OCI-LY7 (cell line): ENCODE data around the gene PEX11G. TPM values are rescaled to one million over a fixed set of nuclear protein-coding genes. Genes with fewer than 3 reads are reported as not detected.

Source experiments
- BruUV-seq: library from RNA; stranded (reverse); fragments of 400-500 nt; replicated peaks from 2 replicates; lab custom pipeline; 2021; lab: Mats Ljungman, UMichigan
- CTCF ChIA-PET: fragments of 300-600 bp; sonication (Branson Sonifier 250); formaldehyde crosslinking; loops from one replicate; lab custom pipeline; 2022; ENCODE audit warnings: antibody characterized with exemption; ENCODE audit not compliant: unreplicated experiment; lab: Charles Lee
- POLR2A ChIA-PET: fragments of 300-600 bp; sonication (Branson Sonifier 250); formaldehyde crosslinking; loops from one replicate; lab custom pipeline; 2022; ENCODE audit warnings: antibody characterized with exemption; lab: Charles Lee
- DNase-seq: peaks from one replicate; pipeline ENCODE4 v3.0.0-alpha.2; 2015; ENCODE audit warnings: low spot score
- H2AFZ ChIP-seq: fragments of 200-600 bp; sonication (generic), shearing (Covaris generic); 2 replicates; pipeline ENCODE4 v1.6.1; 2014; ENCODE audit warnings: mild to moderate bottlenecking, antibody characterized with exemption, low read length, moderate library complexity
- H3K27ac ChIP-seq: fragments of 200-600 bp; sonication (generic); 2 replicates; pipeline ENCODE4 v1.5.1; 2014; ENCODE audit warnings: mixed run types, low read depth, mild to moderate bottlenecking, moderate library complexity, low read length, inconsistent platforms; ENCODE audit not compliant: poor library complexity, severe bottlenecking
- H3K36me3 ChIP-seq: fragments of 200-600 bp; sonication (generic); 2 replicates; pipeline ENCODE4 v1.6.1; 2014; ENCODE audit warnings: mild to moderate bottlenecking, antibody characterized with exemption, low read length, moderate library complexity, mixed read lengths; ENCODE audit not compliant: insufficient read depth
- H3K4me1 ChIP-seq: fragments of 200-600 bp; sonication (generic); 2 replicates; pipeline ENCODE4 v1.5.1; 2014; ENCODE audit warnings: mild to moderate bottlenecking, low read length; ENCODE audit not compliant: insufficient read depth, poor library complexity, severe bottlenecking
- H3K4me2 ChIP-seq: fragments of 200-600 bp; sonication (generic); 2 replicates; pipeline ENCODE4 v1.6.1; 2014; ENCODE audit warnings: mild to moderate bottlenecking, low read length
- H3K4me3 ChIP-seq: fragments of 200-600 bp; sonication (generic); 2 replicates; pipeline ENCODE4 v1.5.1; 2014; ENCODE audit warnings: mild to moderate bottlenecking, low read depth, low read length; ENCODE audit not compliant: poor library complexity, severe bottlenecking
- H3K79me2 ChIP-seq: fragments of 200-600 bp; sonication (generic); 2 replicates; pipeline ENCODE4 v1.6.1; 2016; ENCODE audit warnings: low read depth, mild to moderate bottlenecking, low read length, moderate library complexity, mixed read lengths; ENCODE audit not compliant: insufficient read depth
- H3K9me2 ChIP-seq: fragments of 200-600 bp; sonication (generic); 2 replicates; pipeline ENCODE4 v1.6.1; 2016; ENCODE audit warnings: mild to moderate bottlenecking, low read length, mixed read lengths; ENCODE audit not compliant: insufficient read depth
- H3K9me3 ChIP-seq: fragments of 200-600 bp; sonication (generic); 2 replicates; pipeline ENCODE4 v1.6.1; 2014; ENCODE audit warnings: mild to moderate bottlenecking, mixed run types, low read length, mixed read lengths
- H4K20me1 ChIP-seq: fragments of 200-600 bp; sonication (generic); 2 replicates; pipeline ENCODE4 v1.6.1; 2014; ENCODE audit warnings: mild to moderate bottlenecking, antibody characterized with exemption, low read length, moderate library complexity, mixed read lengths; ENCODE audit not compliant: insufficient read depth
- EZH2phosphoT487 ChIP-seq: fragments of 200-600 bp; sonication (generic); IDR thresholded peaks from 2 replicates; pipeline ENCODE4 v1.6.1; 2018; ENCODE audit warnings: low read depth, borderline replicate concordance, mild to moderate bottlenecking, mixed run types, antibody characterized with exemption, low read length, moderate library complexity, mixed read lengths
- intact Hi-C: fragments of 100-400 bp; cut with micrococcal nuclease; formaldehyde crosslinking; loops from one replicate; pipeline ENCODE4 v1.10.0; 2022; ENCODE audit not compliant: unreplicated experiment
- total RNA-seq, 2 experiments: library from RNA; depleted of rRNA in 1 of 2; stranded (reverse); fragments of >200 nt in 1 of 2; shearing (Covaris generic) in 1 of 2; gene quantifications; 2 replicates each; pipeline ENCODE4 v1.2.3, GENCODE V29; 2014 to 2022
- TF ChIP-seq, protein P1 (sequence below): fragments of 200-600 bp; sonication (generic); conservative IDR thresholded peaks from 2 replicates; pipeline ENCODE4 v1.5.1; 2014; ENCODE audit warnings: mild to moderate bottlenecking, antibody characterized with exemption, low read length, moderate library complexity, mixed read lengths

PEX11G gene
- total RNA-seq, 2 experiments from 2014 or later, result not detected

DNA sequence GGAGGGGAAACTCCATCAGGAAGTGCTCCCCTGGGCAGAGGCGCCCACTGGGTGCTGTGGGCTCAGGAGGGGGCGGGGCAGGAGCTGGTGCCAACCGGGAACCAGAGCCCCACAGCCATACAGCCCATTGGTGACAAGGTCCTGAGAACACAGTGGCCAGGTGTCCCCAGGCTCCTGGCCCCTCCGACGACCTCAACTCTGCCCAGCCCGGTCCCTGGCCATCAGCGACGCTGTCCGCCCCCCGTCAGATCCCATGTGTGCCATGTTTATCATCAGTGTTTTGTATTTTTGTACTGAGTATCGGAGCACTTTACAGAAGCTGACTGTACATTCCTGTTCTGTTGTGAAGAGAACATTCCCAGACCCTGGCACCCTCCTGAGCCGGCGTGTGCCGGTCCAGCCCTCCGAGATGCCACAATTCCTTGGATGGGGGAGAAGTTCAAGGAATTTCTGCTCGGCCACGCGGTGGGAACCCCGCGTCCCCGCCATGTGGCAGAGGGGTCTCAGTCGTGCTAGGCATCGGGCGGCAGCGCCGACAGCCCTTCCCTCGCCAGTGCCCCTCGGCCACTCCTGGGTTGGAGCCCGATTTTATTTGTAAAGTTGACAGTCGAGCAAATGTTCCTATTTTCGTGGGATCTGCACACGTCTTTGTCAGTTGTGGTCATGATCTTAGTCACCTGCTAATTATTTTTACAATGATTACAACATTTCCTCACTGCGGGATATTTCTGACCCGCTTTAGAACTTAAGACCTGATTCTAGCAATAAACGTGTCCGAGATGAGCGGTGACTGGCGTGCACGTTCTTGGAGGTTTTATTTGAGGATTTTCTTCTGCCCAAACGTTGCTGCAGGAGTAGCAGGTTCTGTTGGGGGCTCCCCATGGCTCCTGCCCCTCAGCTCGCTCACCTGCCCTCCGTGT is 16.9 kb downstream of the PEX11G start:
- CTCF ChIA-PET, result no interaction called here
- H3K36me3 ChIP-seq, result peaks cover 72% of the 10 kb centered on the region
- TSS peak; percentile 63 for BruUV-seq
- no peak overlapping the region for H3K4me2 ChIP-seq
- no peaks in the 10 kb centered on the region for H4K20me1 ChIP-seq
- no peak for DNase-seq
- peaks cover 7% of the 10 kb centered on the region for H3K4me1 ChIP-seq
- no peaks in the 10 kb centered on the region for H3K9me2 ChIP-seq
- H2AFZ ChIP-seq, result no peak overlapping the region
- H3K4me3 ChIP-seq, result no peak overlapping the region
- intact Hi-C loops, result loop anchor here (2.0 to 5.0 kb wide), 2 partner anchors 63 to 125 kb away; partner anchors contain the start of genes ARHGEF18 and PNPLA6
- H3K79me2 ChIP-seq, result no peaks in the 10 kb centered on the region
- H3K27ac ChIP-seq, result no peak overlapping the region
- TF ChIP-seq EZH2phosphoT487, result no peak
- TF ChIP-seq, protein P1, sequence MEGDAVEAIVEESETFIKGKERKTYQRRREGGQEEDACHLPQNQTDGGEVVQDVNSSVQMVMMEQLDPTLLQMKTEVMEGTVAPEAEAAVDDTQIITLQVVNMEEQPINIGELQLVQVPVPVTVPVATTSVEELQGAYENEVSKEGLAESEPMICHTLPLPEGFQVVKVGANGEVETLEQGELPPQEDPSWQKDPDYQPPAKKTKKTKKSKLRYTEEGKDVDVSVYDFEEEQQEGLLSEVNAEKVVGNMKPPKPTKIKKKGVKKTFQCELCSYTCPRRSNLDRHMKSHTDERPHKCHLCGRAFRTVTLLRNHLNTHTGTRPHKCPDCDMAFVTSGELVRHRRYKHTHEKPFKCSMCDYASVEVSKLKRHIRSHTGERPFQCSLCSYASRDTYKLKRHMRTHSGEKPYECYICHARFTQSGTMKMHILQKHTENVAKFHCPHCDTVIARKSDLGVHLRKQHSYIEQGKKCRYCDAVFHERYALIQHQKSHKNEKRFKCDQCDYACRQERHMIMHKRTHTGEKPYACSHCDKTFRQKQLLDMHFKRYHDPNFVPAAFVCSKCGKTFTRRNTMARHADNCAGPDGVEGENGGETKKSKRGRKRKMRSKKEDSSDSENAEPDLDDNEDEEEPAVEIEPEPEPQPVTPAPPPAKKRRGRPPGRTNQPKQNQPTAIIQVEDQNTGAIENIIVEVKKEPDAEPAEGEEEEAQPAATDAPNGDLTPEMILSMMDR, result no peak
- H3K9me3 ChIP-seq, result no peaks in the 10 kb centered on the region
- POLR2A ChIA-PET, result no interaction called here

DNA sequence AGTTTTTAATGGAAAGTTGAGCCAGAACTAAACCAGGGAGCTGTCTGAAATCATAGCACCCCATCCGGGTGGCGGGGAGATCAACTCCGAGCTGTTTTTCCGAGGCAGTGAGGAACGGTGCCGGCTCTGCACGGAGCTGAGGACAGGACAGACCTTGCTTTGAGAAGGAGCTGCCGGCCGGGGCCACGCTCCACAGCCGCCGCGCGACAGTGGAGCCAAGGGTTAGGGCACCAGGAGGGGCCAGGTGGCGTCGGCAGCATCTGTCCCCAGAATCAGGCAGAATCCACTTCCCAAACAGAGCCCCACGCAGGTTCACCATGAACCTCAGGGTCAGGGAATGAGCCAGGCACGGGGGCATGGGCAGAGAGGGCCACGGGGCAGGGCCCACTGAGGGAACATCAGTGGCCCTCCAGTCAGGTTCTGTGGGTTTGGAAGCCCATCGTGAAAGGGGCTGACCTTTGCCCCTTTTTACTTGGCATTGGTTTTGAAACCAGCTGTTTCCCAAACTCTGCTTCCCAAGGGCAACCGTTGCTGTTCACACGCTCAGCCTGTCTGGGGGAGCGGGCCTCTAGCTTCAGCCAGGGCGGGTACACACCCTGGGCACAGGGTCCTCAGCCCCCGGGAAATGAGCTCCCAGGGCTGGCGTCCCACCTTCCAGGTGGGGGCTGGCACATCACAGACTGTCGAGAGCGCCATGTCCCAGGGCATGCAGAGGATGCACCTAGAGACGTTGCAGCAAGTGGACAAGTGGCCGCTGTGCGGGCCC is 18.1 kb downstream of the PEX11G start:
- H3K36me3 ChIP-seq, result peaks cover 83% of the 10 kb centered on the region
- H3K9me3 ChIP-seq, result no peaks in the 10 kb centered on the region
- H3K27ac ChIP-seq, result no peak overlapping the region
- intact Hi-C loops, result loop anchor here (5.0 kb wide), 1 partner anchor 123 kb away; the partner anchor contains the start of gene ARHGEF18
- H3K4me1 ChIP-seq, result peaks cover 7% of the 10 kb centered on the region
- DNase-seq, result no peak
- no peak overlapping the region for H3K4me2 ChIP-seq
- TF ChIP-seq, protein P1, result no peak
- TF ChIP-seq EZH2phosphoT487, result no peak
- H2AFZ ChIP-seq, result no peak overlapping the region
- H3K79me2 ChIP-seq, result no peaks in the 10 kb centered on the region
- H4K20me1 ChIP-seq, result no peaks in the 10 kb centered on the region
- no peaks in the 10 kb centered on the region for H3K9me2 ChIP-seq
- CTCF ChIA-PET, result no interaction called here
- POLR2A ChIA-PET, result interaction anchor here (0.6 kb wide), 1 partner anchor 341 kb away, joined by 4 read pairs; no protein-coding TSS in a partner anchor
- no peak overlapping the region for H3K4me3 ChIP-seq
- BruUV-seq, result no TSS peak
